GM18873 (cell line): ENCODE measurements around the gene C10orf67.

Experiments
- ATAC-seq: cut with Tn5 transposase; IDR thresholded peaks from one replicate; pipeline ENCODE4 v1.9.1; 2021; ENCODE audit warnings: mild to moderate bottlenecking, moderate library complexity, moderate number of reproducible peaks; ENCODE audit not compliant: unreplicated experiment, low FRiP score

C10orf67 gene

DNA sequence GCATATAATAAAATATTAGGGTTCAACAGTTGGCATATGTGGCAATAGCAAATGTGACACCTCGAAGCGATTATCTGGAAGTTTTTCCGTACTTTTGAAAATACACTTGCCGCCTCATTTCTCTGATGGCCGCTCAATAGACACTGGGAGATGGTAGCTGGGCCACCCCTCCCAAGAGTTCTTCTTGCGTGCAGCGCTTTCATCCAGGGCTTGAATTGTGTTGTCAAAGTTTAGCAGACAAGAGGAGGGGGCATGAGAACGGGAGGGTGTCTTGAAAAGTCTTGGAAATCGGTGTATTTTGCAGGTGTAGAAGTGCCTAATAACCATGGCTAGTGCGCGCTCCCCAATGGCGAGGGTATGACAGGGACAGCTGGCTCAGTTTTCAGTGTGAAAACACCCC is 144.0 kb downstream of the C10orf67 start:
- no peak for ATAC-seq

DNA sequence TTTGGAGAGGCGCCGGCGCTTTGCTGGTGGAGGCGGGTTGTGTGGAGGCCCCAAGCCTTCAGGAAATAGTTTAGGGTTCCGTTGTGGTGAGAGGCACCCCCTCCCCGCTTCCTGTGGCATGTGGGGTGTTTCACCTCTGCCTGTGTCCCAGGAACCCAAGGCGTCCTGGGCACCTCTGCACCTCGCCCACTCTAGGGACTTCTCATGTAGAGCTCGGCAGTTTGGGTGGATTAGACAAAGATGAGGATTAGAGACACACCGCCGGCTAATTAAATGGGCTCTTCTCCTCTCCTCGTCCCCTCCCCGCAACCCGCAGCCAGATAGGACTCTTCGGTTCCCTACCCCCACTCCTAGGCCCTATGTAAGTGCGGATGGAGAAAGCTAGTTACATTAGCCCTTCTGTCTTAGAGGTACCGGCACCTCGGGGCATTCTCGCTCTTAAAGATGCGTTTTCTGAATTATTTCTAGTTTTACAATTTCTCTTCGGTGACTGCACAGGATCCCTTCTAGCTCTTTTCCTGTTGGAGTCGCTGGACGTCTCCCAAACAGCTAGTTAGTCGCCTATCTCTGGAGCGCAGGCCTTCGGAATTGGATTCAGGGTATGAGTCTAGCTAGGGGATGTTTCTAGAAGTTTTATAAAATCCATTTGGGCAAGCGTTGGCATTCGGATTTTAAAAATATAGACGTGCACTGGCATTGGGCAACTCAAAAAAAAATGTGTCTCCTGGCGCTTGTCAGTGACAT is 144.7 kb downstream of the C10orf67 start:
- ATAC-seq, result no peak

DNA sequence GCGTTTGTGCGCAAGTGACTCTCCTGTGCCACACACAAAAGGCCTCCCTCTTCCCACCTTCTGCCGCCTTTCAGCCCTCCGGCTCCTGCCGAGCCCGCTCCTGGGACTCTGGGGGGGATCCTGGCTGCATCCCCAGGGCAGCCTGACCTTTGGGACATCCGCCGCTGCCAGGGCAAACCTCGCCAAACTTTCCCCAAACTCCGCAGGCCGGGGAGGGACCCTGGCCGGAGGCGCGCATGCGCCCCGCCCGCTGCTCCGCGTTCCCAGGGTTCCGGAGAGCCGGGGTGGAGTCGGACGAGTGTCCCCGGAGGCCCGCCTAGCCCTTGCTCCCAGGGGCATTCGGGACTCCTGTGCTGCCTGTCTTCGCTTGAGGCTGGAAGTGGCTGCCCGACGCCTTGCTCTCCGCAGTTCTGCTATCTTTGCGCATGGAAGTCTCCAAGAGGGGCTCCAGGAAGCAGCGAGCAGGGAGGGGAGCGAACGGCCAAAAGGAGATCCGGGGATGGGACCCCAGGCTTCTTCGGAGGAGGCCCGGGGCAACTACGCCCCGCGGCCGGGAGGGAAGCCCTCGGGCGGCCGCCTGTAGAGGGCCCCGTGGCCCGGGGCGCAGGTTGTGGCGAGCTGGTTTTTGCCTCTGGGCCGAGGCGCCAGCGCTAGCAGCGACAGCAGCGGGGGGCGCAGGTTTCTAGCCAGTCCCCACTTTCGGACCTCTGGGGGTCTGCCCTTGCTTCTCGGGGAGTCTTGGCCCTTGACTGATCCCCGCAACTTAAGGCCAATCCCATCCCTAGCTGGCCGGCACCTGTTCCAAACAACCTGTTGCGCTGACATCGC is 145.4 kb downstream of the C10orf67 start:
- no peak for ATAC-seq

DNA sequence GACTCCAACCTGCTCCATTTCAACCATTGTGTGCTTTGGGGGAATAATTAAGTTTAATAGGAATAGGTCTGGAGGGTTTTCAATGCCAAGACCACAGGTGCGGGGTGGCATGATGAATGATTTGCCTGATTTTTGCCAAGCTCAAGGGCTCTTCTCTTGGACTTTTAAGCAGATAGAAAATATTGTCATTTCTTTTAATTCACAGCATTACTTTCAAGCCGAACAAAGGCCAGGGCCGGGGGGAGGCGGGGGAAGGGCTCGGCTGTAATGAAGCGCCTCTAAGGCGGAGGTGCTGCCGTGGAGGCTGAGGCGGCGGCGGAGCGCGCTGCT is 146.0 kb downstream of the C10orf67 start:
- no peak for ATAC-seq

DNA sequence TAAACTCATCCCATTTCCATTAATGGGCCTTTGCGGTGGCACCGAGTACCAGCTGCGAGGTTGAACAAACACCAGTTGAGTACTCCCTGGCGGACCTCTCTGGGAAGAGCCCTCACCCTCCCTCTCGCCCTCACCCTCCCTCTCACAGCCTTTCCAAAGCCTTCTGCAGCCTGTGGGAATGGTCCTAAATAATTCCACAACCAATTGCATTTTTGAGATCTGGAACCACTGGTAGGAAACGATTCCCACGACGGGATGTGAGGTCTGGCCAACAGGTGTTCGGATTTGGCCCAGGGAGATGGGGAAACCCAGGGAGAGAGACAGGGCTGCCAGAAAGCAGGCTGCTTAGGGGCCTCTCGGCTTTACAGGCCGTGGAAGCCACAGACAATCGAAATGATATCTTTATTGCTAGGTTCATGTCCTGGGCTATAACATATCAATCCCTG is 147.2 kb downstream of the C10orf67 start:
- no peak for ATAC-seq

DNA sequence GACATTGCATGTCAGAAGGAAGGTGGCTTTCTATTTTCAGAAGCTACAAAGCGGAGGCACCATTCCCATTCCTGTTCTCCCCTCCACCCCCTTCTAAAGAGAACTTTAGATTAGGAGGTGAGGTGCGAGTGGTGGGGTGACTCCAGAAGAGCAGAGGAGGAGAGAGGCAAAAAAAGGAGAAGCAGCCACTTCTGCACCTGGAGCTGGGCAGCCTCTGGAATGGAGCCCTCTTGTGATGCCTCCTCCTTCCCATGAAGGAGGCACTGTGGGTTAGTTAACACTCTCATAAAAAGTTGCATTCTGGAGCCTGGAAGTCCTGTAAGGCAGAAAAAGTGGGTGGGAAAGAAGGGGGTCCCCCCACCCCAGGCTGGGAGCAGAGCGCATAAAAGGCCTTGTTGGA is 147.7 kb downstream of the C10orf67 start:
- no peak for ATAC-seq

DNA sequence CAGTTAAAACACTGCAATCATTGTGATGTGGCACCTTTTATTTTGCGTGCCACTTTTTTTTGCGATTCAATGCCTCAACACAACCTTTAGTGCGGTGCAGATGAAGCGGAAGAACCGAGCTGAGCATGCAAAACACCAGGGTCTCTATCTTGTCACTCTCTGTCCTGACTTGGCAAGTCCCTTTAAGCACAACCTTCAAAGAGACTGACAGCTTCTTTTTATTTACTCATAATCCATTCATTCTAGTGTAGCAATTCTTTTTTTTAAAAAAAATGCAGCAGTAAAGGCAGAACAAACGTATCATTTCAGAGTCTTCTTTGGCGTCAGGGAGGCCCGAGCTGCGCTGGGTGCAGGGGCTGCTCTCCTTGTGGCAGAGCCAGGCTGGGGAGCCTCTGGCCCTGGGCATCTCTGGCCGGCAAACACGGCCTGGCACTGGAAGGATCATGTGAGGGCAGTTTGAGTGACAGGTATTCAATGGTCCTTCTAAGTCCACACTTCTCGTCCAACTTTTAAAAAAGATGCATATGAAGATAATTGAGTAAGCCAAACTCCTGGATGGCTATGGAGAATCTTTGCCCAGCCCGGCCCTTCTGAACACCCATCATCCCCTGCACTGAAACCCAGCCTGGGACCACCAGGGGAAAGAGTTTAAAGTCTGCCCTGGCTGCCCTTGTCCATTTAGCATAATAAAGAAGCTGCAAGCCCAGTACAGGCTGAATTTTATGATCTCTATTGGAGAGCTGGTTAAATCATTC is 148.6 kb downstream of the C10orf67 start:
- ATAC-seq, result no peak

DNA sequence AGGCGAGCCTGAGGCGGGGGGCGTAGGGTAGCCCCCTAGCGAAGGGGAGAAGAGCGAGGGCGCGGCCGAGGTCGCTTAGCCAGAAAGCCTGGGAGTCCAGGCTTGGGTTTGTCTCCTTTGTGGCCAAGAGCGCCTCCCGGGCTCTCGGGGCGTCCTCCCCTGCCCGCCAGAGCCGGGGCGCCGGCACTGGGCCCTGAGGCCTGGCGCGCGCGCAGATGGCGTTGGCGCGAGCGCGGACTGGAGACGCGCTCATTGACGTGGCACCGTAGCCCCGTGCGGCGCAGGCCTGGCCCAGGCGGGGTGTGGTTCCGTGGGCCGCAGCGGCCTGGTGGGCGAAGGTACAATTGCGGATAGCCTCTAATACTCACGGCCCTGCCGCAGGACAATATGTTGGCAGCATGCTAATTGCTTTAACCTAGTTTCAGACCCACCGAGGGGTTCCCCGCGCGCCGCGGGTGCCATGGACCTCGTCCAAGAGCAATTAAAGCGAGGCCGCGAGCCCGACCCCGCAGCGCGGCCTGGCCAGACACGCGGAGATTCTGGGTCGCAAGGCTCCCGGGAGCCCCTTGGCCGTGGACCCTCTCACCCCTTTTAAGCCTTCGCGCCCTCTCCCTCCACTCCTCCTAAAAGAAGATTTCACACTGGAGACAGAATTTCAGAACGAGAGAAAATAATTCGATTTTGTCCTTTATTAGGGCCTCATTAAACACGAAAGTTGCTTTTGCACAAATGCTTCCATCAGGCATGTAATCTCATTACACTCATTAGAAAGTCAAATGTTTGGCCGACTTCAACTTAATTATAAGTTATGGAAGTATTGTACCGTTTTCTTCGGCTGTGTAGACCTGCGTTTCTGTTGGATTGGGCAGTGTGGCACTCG is 149.4 kb downstream of the C10orf67 start:
- ATAC-seq, result no peak

DNA sequence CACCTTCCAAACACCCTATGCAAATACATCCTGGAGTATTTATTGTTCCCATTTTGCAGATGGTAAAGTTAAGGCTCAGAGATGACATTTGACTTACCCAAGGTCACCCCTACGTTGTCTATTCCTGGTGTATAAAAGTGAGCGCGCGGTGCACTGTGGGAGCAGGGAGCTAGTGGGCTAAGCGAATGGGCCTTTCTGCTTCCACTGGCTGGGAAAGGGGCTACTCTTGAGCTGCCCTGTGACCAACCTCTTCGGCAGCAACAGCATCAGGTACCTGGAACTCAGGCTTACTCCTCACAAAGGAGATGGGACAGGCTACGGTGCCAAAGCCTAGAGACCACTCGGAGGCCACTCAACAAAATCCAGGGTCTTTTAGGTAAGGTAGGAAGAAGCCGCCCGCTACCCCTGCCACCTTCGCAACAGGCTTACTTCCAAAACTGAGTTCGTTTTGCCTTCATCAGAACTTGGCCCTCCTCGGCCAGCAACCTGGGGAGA is 150.1 kb downstream of the C10orf67 start:
- no peak for ATAC-seq

DNA sequence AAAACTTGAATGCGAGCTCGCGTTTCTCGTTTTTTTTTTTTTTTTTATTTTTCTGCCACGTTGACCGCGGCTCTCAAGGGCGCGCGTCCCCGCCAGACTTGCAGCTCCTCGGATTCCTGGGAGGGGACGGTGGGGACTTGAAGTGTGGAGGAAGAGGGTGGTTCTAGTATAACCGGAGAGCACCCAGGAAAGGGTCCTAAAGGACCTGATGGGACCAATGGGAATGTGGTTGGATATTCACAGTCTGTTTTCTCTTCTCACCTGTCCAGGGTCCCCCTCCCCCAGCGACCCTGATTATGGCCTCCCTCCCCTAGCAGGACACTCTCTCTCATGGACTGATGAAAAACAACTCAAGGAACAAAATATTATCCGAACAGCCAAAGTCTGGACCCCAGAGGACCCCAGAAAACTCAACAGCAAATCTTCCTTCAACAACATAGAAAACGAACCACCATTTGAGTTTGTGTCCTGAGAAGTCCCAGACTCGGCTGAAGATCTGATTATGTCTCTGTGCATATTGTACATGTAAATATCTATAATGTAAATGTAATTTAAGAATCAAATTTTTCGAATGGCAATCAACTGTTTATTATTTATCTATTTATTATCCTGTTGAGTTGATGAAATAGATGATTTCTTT is 151.0 kb downstream of the C10orf67 start:
- ATAC-seq, result no peak

DNA sequence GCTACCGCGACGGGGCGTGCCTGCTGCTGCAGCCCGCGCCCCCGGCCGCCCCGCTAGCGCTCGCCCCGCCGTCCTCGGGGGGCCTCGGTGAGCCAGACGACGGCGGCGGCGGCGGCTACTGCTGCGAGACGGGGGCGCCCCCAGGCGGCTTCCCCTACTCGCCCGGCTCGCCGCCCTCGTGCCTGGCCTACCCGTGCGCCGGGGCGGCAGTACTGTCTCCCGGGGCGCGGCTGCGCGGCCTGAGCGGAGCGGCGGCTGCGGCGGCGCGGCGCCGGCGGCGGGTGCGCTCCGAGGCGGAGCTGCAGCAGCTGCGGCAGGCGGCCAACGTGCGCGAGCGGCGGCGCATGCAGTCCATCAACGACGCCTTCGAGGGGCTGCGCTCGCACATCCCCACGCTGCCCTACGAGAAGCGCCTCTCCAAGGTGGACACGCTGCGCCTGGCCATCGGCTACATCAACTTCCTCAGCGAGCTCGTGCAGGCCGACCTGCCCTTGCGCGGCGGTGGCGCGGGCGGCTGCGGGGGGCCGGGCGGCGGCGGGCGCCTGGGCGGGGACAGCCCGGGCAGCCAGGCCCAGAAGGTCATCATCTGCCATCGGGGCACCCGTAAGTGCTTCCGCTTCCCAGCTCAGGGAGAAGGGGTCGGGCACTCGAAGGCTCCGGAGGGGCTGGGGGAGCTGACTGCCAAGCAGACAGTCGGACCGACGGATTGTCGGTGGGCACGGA is 151.7 kb downstream of the C10orf67 start:
- ATAC-seq, result no peak

DNA sequence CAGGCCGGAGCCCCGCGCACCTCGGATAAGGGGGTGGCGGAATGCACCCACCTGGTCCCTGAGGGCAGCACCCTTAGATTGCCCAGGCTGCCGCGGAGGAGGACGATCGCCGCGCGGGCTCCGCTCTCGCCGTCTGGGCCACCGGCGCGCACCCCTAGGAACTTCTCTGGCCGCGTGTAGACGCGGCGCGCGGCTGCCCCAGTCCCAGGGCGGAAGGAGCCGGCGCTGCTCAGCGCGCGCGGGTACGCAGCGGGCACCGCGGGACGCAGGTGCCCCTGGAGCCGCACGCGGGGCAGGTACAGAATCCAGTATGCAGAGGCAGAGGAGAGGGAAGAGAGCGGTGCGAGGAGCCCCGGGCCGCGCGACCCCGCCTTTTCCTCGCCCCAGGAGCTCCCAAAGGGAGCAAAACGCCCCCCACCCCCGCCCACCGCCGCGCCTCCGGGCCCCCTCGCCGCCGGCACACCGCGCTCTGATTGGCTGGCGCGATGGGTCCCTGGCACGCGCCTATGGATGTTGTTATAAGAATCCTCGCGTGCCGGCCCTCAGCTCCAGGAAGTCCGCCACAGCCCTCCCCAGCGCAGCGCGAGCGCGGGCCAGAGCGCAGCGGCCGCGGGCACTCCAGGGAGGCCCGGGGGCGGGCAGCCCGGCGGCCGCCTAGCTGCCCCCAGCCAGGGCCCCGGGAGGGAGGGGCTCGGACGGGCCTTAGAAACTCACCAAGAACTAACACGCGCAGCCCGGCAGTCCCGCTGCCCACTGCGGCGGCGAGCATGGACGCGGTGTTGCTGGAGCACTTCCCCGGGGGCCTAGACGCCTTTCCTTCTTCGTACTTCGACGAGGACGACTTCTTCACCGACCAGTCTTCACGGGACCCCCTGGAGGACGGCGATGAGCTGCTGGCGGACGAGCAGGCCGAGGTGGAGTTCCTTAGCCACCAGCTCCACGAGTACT is 152.6 kb downstream of the C10orf67 start, which contains the start of gene PTF1A:
Gene PTF1A, plus strand, starts transcription at position 549 of the 948 bp plus-strand sequence. Its CDS starts 219 bp downstream, at position 768.
- no peak for ATAC-seq

DNA sequence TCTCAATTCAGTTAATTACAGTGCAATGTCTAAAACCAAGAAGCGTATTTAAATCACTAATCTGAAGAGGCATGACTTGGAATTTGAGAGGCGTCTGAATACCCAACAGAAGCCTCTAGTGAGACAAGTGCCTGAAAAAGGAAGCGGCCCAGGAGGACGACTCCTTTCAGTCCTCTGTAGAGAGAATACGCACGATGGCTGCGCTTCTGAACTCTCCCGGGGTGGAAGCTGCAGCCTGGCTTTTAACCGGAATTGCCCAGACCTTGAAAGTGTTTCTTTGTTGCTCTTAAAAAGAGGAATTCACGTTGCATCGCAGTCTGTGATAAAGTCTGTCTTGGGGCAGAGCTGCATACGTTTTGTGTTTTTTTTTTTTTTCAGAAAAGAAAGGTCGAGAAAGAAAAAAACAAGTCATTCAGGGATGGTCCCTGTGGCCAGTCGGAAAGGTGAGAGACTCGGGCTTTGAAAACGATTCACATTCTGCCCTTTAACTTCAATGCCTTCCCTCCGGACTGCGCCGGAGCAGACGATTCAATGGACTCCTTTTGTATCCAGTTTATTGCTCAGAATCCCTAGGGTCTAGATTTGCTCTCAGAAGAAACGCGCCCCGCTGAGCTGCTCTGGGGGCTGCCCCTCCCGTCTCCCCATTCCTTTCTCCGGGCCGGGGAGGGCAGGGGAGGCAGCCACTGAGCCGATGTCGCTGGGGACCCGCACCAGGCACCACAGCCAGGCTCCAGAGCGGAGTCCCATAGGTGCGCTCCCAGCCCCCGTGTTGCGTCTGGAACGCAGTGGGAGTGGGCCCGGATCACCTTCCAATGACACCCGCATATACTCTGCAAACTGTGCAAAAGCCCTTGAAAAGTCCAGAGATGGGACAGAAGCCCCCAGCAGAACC is 153.5 kb downstream of the C10orf67 start:
- no peak for ATAC-seq

DNA sequence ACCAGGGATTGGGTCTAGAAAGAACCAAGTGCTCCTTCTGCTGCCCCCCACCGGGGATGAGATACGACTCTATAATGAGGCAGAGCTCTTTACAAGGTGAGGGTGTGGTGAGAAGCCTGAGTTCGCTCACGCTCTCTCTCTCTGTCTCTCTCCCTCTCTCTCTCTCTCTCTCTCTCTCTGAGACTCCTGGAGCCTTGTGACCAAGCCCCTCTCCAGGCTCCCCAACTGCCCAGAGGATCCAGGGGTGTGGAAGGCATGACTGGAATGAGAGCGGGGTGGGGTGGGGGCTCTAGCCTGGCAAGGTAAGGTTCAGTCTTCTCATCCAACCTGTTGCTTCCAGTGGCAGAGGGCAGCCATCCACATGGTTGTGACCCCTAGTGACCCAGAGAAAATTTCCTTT is 155.6 kb downstream of the C10orf67 start:
- ATAC-seq, result no peak

DNA sequence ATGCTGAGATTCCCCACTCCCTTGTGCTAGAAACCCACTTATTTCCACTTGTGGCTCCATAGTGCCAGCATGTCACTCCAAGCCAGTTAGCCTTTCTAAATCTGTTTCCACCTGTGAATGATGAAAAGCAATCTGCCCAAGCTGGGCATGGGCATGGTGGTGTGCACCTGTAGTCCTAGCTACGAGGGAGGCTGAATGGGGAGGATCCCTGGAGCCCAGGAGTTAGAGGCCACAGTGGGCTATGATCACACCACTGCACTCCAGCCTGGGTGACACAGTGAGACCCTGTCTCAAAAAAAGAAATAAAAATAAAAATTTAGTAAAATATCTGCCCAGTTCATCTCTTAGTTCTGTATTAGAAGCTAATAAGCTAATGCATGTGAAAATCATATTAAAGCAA is 157.4 kb downstream of the C10orf67 start:
- no peak for ATAC-seq

DNA sequence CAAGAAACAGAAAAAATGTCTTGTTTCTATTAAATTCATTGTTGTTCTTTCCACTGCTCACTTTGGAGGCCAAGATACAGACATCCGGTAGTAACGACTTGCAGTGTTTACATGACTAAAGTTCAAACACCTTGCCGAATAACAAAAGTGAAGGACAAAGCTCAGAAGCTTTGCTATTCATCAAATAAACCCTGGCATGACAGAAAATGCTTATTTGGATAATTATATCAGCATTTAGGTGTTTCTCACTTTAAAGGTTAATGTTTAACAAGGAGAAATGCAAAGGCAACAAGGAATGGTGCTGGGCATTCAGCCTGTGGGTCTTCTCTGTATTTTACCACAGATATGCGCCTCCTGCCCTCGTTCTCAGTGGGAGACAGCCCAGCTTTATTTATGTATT is 157.9 kb downstream of the C10orf67 start:
- no peak for ATAC-seq

DNA sequence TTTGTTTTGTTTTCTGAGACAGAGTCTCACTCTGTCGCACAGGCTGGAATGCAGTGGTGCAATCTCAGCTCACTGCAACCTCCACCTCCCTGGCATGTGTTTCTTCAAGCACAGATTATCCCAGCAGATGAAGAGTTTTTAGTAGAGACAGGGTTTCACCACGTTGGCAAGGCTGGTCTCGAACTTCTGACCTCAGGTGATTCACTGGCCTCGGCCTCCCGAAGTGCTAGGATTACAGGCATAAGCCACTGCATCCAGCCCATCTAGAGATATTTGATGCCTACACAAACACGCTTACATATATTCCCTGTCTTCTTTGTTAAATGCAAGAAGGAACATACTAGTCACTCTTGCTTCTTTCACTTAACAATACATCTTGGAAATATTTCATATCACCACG is 158.4 kb downstream of the C10orf67 start:
- no peak for ATAC-seq
